DND-41 (cell line): ENCODE measurements around the gene PHOSPHO2.

Experiments
- CTCF ChIP-seq: IDR thresholded peaks from 2 replicates; pipeline ENCODE4 v1.5.1; 2012; ENCODE audit warnings: borderline replicate concordance, low read length, moderate library complexity, mild to moderate bottlenecking; ENCODE audit not compliant: poor library complexity, severe bottlenecking; ENCODE audit errors: extremely low read depth
- EZH2 ChIP-seq: IDR thresholded peaks from 3 replicates; pipeline ENCODE4 v1.6.1; 2012; ENCODE audit warnings: borderline replicate concordance, low read depth, mild to moderate bottlenecking, moderate library complexity, low read length, inconsistent platforms; ENCODE audit not compliant: severe bottlenecking

GRCh38 chr2:169667583-169667982, 26.7 kb upstream of the PHOSPHO2 start:
- TF ChIP-seq CTCF (no peak), EZH2 (no peak)
